NB4 (cell line): ENCODE results near the gene SGMS2.

Experiments used
- DNase-seq: peaks from one replicate; pipeline ENCODE4 v3.0.0; 2010; ENCODE audit warnings: low read depth
- H3K4me3 ChIP-seq: one replicate; pipeline ENCODE4 v1.5.1; 2011; ENCODE audit warnings: mild to moderate bottlenecking, low read depth, low read length, moderate library complexity
- MYC ChIP-seq: IDR thresholded peaks from 2 replicates; pipeline ENCODE4 v1.6.1; 2011; ENCODE audit warnings: low read depth, low read length
- POLR2A ChIP-seq: IDR thresholded peaks from 2 replicates; pipeline ENCODE4 v1.6.1; 2011; ENCODE audit warnings: mild to moderate bottlenecking; ENCODE audit not compliant: insufficient read length; ENCODE audit errors: extremely low read depth
- TF ChIP-seq, protein P1 (sequence below): IDR thresholded peaks from one replicate; pipeline ENCODE4 v1.5.1; 2012; ENCODE audit warnings: low read depth, low read length
- TF ChIP-seq, protein P2 (sequence below): IDR thresholded peaks from 2 replicates; pipeline ENCODE4 v1.6.1; 2011; ENCODE audit warnings: low read depth, low read length

Gene SGMS2

DNA sequence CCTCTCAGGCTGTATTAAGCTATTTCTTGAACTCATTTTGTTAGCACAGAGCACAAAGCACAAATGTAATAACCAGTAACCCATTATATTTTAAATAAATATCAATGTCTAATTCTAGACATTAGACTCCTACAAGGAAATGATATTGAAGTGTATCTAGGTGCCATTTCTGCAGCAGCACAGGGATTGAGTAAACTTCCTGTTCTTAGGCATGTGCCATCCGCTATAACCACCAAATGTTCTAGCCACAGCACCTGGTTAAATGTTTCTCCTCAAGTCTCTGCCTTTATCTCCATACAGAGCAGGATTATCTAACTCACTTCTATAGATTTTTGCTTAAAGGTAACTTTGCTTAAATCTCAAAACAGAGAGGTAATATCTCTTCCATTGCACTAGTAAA, 51.4 kb downstream of the SGMS2 start:
- DNase-seq: no peak
- no peak overlapping the region for H3K4me3 ChIP-seq
- TF ChIP-seq MYC (no peak), POLR2A (no peak)
- TF ChIP-seq, protein P1, sequence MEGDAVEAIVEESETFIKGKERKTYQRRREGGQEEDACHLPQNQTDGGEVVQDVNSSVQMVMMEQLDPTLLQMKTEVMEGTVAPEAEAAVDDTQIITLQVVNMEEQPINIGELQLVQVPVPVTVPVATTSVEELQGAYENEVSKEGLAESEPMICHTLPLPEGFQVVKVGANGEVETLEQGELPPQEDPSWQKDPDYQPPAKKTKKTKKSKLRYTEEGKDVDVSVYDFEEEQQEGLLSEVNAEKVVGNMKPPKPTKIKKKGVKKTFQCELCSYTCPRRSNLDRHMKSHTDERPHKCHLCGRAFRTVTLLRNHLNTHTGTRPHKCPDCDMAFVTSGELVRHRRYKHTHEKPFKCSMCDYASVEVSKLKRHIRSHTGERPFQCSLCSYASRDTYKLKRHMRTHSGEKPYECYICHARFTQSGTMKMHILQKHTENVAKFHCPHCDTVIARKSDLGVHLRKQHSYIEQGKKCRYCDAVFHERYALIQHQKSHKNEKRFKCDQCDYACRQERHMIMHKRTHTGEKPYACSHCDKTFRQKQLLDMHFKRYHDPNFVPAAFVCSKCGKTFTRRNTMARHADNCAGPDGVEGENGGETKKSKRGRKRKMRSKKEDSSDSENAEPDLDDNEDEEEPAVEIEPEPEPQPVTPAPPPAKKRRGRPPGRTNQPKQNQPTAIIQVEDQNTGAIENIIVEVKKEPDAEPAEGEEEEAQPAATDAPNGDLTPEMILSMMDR: no peak
- TF ChIP-seq, protein P2, sequence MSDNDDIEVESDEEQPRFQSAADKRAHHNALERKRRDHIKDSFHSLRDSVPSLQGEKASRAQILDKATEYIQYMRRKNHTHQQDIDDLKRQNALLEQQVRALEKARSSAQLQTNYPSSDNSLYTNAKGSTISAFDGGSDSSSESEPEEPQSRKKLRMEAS: no peak

DNA sequence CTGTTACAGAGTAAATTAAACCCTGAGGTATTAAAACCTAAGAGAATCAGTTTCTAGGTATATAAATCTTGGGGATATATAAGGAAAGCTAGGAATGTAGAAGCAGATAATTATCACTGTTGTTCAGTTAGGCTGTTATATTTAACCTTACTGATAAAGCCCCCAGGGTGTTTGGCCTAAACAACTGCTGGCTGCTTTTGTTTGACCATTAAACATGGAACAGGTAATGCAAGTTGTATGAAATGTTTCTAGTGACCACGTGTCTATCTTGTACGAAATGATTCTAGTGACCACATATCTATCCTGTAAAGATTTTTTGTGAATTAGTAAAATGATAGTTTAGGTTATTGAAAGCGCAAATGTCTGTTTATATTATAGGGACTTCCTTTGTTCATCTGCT, 52.6 kb downstream of the SGMS2 start:
- no peak overlapping the region for H3K4me3 ChIP-seq
- TF ChIP-seq MYC: no peak
- TF ChIP-seq, protein P1: no peak
- no peak for TF ChIP-seq POLR2A
- TF ChIP-seq, protein P2: no peak
- no peak for DNase-seq

DNA sequence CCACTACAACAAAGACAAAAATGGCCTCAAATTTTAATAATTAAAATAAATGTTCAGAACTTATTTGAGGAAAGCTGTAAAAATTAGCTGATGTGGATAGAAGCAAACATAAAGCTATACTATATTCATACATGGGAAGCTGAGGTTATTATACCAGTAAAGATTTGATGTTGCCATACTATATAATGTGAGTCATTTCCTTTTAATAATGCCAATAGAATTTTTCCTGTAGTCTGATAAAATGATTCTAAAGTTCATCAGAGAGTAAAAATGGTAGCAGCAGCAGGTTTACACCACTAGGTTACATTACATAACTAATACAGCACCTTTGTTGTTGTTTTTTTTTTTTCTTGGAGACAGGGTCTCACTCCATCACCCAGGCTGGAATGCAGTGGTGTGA, 61.1 kb downstream of the SGMS2 start:
- TF ChIP-seq MYC: no peak
- no peak for TF ChIP-seq POLR2A
- TF ChIP-seq, protein P1: no peak
- TF ChIP-seq, protein P2: no peak

DNA sequence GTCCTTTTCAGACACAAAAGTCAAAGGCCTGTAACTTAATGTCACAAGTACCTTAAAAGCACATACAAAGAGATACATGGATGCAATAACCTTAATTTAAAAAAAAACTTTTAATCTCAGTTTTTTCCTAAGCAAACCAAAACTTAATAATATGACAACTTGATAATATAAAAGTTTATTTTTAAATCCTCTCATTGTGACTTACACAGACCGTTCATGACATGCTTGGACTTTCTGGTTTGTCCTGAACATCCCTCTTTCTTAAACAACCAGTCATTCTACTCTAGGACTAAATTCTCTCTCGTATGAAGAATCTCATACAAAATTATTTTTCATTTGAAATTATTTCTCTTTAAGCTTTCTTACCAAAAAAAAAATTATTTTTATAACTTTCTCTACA, 63.5 kb downstream of the SGMS2 start:
- TF ChIP-seq POLR2A (no peak), MYC (no peak)
- TF ChIP-seq, protein P1: no peak
- TF ChIP-seq, protein P2: no peak
- H3K4me3 ChIP-seq: no peak overlapping the region
- DNase-seq: peak; percentile 10

More for the DNA sequence above, 61.1 kb downstream of the SGMS2 start:
- H3K4me3 ChIP-seq: no peak overlapping the region
- no peak for DNase-seq

DNA sequence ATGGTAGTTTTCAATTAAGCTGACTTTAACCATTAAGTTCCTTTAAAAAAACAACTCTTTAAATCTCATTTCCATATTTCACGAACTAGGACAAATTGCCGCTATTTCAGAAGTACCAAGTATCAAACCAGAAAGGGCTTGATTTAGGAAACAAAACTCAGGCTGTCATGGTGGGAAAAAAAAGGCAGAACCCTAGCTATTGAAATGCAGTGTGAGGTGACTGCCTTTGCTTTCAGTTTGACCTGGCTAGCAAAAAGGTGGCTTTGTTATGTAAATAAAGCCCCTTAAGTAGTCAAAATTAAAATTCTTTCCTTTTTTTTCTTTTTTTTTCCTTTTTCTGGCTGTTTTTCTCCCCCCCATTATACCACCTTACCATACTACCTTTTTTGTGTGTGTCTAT, 66.0 kb downstream of the SGMS2 start:
- no peak for DNase-seq
- no peak overlapping the region for H3K4me3 ChIP-seq
- TF ChIP-seq, protein P1: no peak
- no peak for TF ChIP-seq POLR2A
- no peak for TF ChIP-seq MYC
- TF ChIP-seq, protein P2: no peak
